Epithelial cell of prostate (primary cell): ENCODE measurements around the gene SYNE2.

Source experiments
- DNase-seq: peaks from one replicate; pipeline ENCODE4 v3.0.0-alpha.2; 2011; ENCODE audit warnings: low read depth, low spot score
- H3K27ac ChIP-seq: fragments of 450-650 bp; 2 replicates; pipeline ENCODE4 v1.5.1; 2017; ENCODE audit warnings: mild to moderate bottlenecking

SYNE2 gene

GRCh38 chr14:64060648-64061096, 207.9 kb downstream of the SYNE2 start:
- peak; percentile 90 for DNase-seq

GRCh38 chr14:64061115-64061514, 208.3 kb downstream of the SYNE2 start:
- peak overlapping the region; percentile 97 for H3K27ac ChIP-seq
- DNase-seq = no peak

More at GRCh38 chr14:64060648-64061096, 207.9 kb downstream of the SYNE2 start:
- peak overlapping the region; percentile 97 for H3K27ac ChIP-seq

GRCh38 chr14:64061706-64062105, 208.9 kb downstream of the SYNE2 start:
- peak overlapping the region; percentile 97 for H3K27ac ChIP-seq
- DNase-seq = no peak

GRCh38 chr14:64062381-64063115, 209.7 kb downstream of the SYNE2 start:
- DNase-seq = no peak
- H3K27ac ChIP-seq = peak overlapping the region; percentile 97

- DNase-seq = no peak
- no peak overlapping the region for H3K27ac ChIP-seq
Measured at GRCh38 chr14:64064447-64064846, 211.6 kb downstream of the SYNE2 start.

- no peak for DNase-seq
Measured at GRCh38 chr14:64069634-64070359, 217.0 kb downstream of the SYNE2 start.

GRCh38 chr14:64074961-64075612, 222.3 kb downstream of the SYNE2 start:
- DNase-seq = peak; percentile 16
- H3K27ac ChIP-seq = peak overlapping the region; percentile 8

More at GRCh38 chr14:64069634-64070359, 217.0 kb downstream of the SYNE2 start:
- H3K27ac ChIP-seq = no peak overlapping the region

GRCh38 chr14:64075613-64076005, 222.8 kb downstream of the SYNE2 start:
- DNase-seq = no peak
- no peak overlapping the region for H3K27ac ChIP-seq

- no peak for DNase-seq
- H3K27ac ChIP-seq = peak overlapping the region; percentile 12
Measured at GRCh38 chr14:64080452-64080851, 227.6 kb downstream of the SYNE2 start.

GRCh38 chr14:64081174-64081746, 228.5 kb downstream of the SYNE2 start:
- DNase-seq = peak; percentile 37
- peak overlapping the region; percentile 12 for H3K27ac ChIP-seq

- no peak overlapping the region for H3K27ac ChIP-seq
- DNase-seq = no peak
Measured at GRCh38 chr14:64082837-64083236, 230.0 kb downstream of the SYNE2 start.

- no peak overlapping the region for H3K27ac ChIP-seq
- no peak for DNase-seq
Measured at GRCh38 chr14:64088647-64088964, 235.8 kb downstream of the SYNE2 start.

- H3K27ac ChIP-seq = no peak overlapping the region
- DNase-seq = no peak
Measured at GRCh38 chr14:64089920-64090319, 237.1 kb downstream of the SYNE2 start.

- H3K27ac ChIP-seq = no peak overlapping the region
- no peak for DNase-seq
Measured at GRCh38 chr14:64091217-64091616, 238.4 kb downstream of the SYNE2 start.

GRCh38 chr14:64092338-64092737, 239.5 kb downstream of the SYNE2 start:
- no peak overlapping the region for H3K27ac ChIP-seq
- DNase-seq = no peak

GRCh38 chr14:64092940-64093339, 240.1 kb downstream of the SYNE2 start:
- DNase-seq = no peak
- peak overlapping the region; percentile 28 for H3K27ac ChIP-seq

GRCh38 chr14:64095620-64096019, 242.8 kb downstream of the SYNE2 start:
- H3K27ac ChIP-seq = no peak overlapping the region
- no peak for DNase-seq

- no peak overlapping the region for H3K27ac ChIP-seq
Measured at GRCh38 chr14:64098120-64098519, 245.3 kb downstream of the SYNE2 start.

GRCh38 chr14:64107438-64107837, 254.6 kb downstream of the SYNE2 start:
- H3K27ac ChIP-seq = no peak overlapping the region

More at GRCh38 chr14:64098120-64098519, 245.3 kb downstream of the SYNE2 start:
- no peak for DNase-seq

GRCh38 chr14:64109819-64110554, 257.2 kb downstream of the SYNE2 start:
- peak overlapping the region; percentile 53 for H3K27ac ChIP-seq
- DNase-seq = no peak

More at GRCh38 chr14:64107438-64107837, 254.6 kb downstream of the SYNE2 start:
- no peak for DNase-seq
